ENCODE data around the gene HEATR3.

DNA sequence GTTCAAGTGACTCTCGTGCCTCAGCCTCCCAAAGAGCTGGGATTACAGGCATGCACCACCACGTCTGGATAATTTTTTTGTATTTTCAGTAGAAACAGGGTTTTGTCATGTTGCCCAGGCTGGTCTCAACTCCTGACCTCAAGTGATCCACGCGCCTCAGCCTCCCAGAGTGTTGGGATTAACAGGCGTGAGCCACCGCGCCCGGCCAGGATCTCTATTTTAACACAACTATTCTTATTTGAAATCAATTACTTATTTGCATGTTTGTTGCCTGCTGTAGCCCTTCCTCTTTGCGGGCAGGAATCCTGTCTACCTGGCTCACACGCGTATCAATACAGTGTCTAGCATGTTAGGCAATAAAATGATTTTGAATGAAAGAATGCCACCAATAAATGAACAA, 41.6 kb upstream of the HEATR3 start:
- TF ChIP-seq, protein P1, sequence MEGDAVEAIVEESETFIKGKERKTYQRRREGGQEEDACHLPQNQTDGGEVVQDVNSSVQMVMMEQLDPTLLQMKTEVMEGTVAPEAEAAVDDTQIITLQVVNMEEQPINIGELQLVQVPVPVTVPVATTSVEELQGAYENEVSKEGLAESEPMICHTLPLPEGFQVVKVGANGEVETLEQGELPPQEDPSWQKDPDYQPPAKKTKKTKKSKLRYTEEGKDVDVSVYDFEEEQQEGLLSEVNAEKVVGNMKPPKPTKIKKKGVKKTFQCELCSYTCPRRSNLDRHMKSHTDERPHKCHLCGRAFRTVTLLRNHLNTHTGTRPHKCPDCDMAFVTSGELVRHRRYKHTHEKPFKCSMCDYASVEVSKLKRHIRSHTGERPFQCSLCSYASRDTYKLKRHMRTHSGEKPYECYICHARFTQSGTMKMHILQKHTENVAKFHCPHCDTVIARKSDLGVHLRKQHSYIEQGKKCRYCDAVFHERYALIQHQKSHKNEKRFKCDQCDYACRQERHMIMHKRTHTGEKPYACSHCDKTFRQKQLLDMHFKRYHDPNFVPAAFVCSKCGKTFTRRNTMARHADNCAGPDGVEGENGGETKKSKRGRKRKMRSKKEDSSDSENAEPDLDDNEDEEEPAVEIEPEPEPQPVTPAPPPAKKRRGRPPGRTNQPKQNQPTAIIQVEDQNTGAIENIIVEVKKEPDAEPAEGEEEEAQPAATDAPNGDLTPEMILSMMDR (IDR thresholded peaks at IDR 0.05) = no peak
- no peak for TF ChIP-seq POLR2A (IDR thresholded peaks at IDR 0.05)

Measured in adrenal gland (tissue), 5 donors.